ENCODE results near the gene ABCG4.
A peak's percentile ranks its signal among the peaks of the same experiment; 100 is the strongest.

Gene ABCG4

DNA sequence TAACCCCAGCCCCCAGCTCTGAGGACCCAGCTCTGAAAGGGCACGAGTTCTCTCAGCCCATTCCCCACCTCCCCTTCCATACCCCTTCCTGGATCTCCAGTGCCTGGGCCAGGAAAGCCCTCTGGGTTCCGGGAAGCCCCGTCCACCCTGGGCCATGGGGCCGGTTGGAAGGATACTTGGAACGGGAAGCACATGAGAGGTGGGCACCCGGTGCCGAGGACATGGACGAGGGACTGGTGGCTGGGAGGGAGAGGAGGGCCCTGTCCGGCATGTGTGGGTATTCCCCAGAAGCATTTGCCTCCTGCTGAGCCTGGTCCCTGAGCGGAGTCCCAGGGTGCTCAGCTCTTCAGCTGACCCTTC is 32.6 kb upstream of the ABCG4 start:
- no peak overlapping the region for H3K4me3 ChIP-seq (ENCODE audit: low read depth, low read length)
- TF ChIP-seq CTCF (conservative IDR thresholded peaks at IDR 0.05; ENCODE audit: low read depth, low read length) = no peak
- DNase-seq (ENCODE audit: low read depth) = no peak

DNA sequence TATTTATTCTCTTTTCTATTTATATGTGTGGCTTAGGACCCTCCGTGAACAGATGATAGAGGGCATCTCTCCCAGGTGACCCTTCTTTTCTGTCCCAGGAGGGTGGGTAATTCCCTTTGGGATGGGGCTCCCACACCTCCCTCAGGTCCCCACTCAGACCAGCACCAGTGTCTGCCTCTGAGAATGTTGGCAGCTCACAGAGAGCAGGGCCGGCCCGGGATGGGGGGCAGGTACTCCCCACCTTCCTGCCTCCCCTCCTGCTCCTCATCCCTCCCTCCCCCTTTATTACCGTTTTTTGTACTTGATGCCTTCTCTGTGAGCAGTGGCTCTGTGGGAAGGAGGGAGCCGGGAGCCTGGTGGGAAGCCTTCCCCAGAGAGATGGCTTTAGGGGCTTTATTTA is 32.3 kb upstream of the ABCG4 start:
- DNase-seq (ENCODE audit: low read depth) = no peak
- no peak for TF ChIP-seq CTCF (conservative IDR thresholded peaks at IDR 0.05; ENCODE audit: low read depth, low read length)
- no peak overlapping the region for H3K4me3 ChIP-seq (ENCODE audit: low read depth, low read length)

- H3K4me3 ChIP-seq (ENCODE audit: low read depth, low read length) = no peak overlapping the region
Measured at GRCh38 chr11:119117004-119117706, 31.7 kb upstream of the ABCG4 start.

GRCh38 chr11:119118227-119118626 is 30.6 kb upstream of the ABCG4 start:
- TF ChIP-seq CTCF (conservative IDR thresholded peaks at IDR 0.05; ENCODE audit: low read depth, low read length) = no peak
- no peak for DNase-seq (ENCODE audit: low read depth)

More at GRCh38 chr11:119117004-119117706, 31.7 kb upstream of the ABCG4 start:
- TF ChIP-seq CTCF (conservative IDR thresholded peaks at IDR 0.05; ENCODE audit: low read depth, low read length) = no peak
- no peak for DNase-seq (ENCODE audit: low read depth)

DNA sequence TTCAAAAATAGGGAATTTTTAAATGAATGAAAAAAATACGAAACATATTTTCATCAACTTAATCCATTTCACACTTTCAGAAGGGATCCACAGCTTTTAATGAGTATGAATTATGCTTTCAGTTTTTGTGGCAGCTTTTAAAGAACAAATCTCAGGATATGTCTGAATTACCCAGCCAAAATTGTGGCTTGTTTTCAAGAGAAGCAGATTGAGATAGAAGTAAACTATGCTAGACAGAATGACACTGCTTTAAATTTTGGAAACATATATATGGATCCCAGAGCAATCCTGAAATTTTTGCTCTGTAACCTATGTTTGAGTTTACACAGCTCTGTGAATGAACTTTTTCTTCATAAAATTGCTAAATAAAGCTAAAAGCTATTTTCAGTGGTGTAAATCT is 29.9 kb upstream of the ABCG4 start:
- no peak overlapping the region for H3K4me3 ChIP-seq (ENCODE audit: low read depth, low read length)
- no peak for DNase-seq (ENCODE audit: low read depth)
- TF ChIP-seq CTCF (conservative IDR thresholded peaks at IDR 0.05; ENCODE audit: low read depth, low read length) = no peak

More at GRCh38 chr11:119118227-119118626, 30.6 kb upstream of the ABCG4 start:
- no peak overlapping the region for H3K4me3 ChIP-seq (ENCODE audit: low read depth, low read length)

GRCh38 chr11:119120639-119121007 is 28.2 kb upstream of the ABCG4 start:
- DNase-seq (ENCODE audit: low read depth) = peak; percentile 86
- no peak for TF ChIP-seq CTCF (conservative IDR thresholded peaks at IDR 0.05; ENCODE audit: low read depth, low read length)
- H3K4me3 ChIP-seq (ENCODE audit: low read depth, low read length) = peak overlapping the region; percentile 62

Measured in choroid plexus epithelial cell (primary cell).